HG03457 (cell line): ENCODE data around the gene CYB5D1.

Source experiments
- ATAC-seq: cut with Tn5 transposase; IDR thresholded peaks from one replicate; pipeline ENCODE4 v1.9.1; 2021; ENCODE audit warnings: moderate number of reproducible peaks; ENCODE audit not compliant: unreplicated experiment

Gene CYB5D1

GRCh38 chr17:7844292-7845154 lies 13.3 kb upstream of the CYB5D1 start:
- ATAC-seq = no peak

- ATAC-seq = no peak
These were observed 12.3 kb upstream of the CYB5D1 start for GRCh38 chr17:7845359-7846062.

GRCh38 chr17:7846063-7846735 lies 11.6 kb upstream of the CYB5D1 start:
- ATAC-seq = no peak

GRCh38 chr17:7846765-7847661 lies 10.8 kb upstream of the CYB5D1 start:
- no peak for ATAC-seq

- ATAC-seq = no peak
These were observed 9.6 kb upstream of the CYB5D1 start for GRCh38 chr17:7848131-7848579.

GRCh38 chr17:7848739-7849129 lies 9.1 kb upstream of the CYB5D1 start:
- ATAC-seq = no peak

GRCh38 chr17:7849130-7849750 lies 8.6 kb upstream of the CYB5D1 start:
- ATAC-seq = no peak

GRCh38 chr17:7849751-7850504 lies 7.9 kb upstream of the CYB5D1 start:
- ATAC-seq = no peak

- ATAC-seq = no peak
These were observed 6.9 kb upstream of the CYB5D1 start for GRCh38 chr17:7850701-7851437.

GRCh38 chr17:7851438-7852261 lies 6.2 kb upstream of the CYB5D1 start:
- peak; percentile 44 for ATAC-seq

GRCh38 chr17:7852262-7852670 lies 5.5 kb upstream of the CYB5D1 start:
- no peak for ATAC-seq

- ATAC-seq = no peak
These were observed 4.7 kb upstream of the CYB5D1 start for GRCh38 chr17:7852919-7853690.

- no peak for ATAC-seq
These were observed 4.1 kb upstream of the CYB5D1 start for GRCh38 chr17:7853691-7854038.

GRCh38 chr17:7854078-7854777 lies 3.6 kb upstream of the CYB5D1 start:
- ATAC-seq = no peak

- no peak for ATAC-seq
These were observed 2.7 kb upstream of the CYB5D1 start, which contains the start of gene TMEM88 for GRCh38 chr17:7854851-7855659. Gene TMEM88, plus strand, starts transcription at chr17:7855066. Its CDS starts 9 bp downstream, at chr17:7855075.

GRCh38 chr17:7855660-7856010 lies 2.2 kb upstream of the CYB5D1 start:
- no peak for ATAC-seq
